ENCODE data around the gene NDUFA6.
A peak's percentile ranks its signal among the peaks of the same experiment; 100 is the strongest.
"Not testable (repeated sequence)": the region's sequence is repeated elsewhere in the genome, so short reads cannot be mapped to it uniquely, and the experiment has no call there.

The NDUFA6 gene

DNA sequence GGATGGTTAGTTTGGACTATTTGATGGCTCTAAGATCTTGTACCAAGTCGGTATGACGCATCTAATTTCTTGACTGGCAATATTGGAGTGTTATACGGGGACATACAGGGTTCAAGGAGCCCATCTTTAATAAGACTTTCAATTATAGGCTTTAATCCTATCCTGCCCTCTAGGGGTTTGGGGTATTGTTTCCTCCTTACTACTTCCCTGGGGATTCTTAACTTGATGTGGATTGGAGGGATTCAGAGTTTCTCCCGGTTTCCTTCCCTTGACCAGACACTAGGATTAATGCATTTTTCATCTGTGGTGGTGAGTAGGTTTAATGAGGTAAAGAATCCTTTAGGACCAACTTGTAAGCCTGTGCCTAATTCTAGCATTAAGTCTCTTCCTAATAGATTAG, 21.2 kb upstream of the NDUFA6 start:
- DNase-seq = no peak

DNA sequence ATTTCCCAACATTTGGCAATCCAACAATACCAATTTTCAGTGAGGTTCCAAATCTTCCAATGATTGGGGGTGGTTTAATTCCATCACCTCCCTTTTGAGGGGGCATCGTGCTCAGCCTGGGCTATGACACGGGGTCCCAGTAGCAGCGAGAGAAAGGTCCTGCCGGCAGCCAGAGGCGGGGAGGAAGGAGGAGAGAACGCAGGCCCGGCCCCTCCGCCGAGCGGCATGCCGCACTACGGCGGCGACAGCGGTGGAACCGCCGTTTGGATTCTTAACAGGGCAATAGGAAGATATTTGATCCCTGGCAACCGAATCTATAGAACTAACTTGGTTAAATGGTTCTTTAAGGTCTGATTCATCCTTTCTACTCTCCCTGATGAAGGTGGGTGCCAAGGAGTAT, 18.3 kb upstream of the NDUFA6 start:
- no peak for DNase-seq

DNA sequence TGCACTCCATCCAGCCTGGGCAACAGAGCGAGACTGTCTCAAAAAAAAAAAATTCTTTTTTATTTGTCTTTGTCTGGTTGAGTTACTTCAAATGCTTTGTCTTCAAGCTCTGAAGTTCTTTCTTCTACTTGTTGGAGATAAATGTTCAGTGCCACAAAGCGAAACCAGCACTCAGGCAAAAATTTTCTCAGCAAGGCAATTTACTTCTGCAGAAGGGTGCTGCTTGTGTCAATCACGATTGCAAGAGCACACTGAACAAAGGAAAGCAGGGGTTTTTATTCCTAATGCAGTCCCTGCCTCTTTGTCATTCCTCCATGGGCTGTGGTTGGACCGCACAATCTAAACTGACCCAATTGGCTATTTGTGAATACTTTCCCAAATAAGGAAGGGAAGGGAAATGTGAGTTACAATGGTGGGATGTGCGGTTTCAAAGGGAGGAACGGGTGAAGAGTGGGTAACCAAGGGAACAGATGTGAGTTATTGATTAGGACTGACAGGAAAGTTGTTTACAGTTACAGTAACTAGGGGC, 13.8 kb upstream of the NDUFA6 start:
- not testable (repeated sequence) for DNase-seq

DNA sequence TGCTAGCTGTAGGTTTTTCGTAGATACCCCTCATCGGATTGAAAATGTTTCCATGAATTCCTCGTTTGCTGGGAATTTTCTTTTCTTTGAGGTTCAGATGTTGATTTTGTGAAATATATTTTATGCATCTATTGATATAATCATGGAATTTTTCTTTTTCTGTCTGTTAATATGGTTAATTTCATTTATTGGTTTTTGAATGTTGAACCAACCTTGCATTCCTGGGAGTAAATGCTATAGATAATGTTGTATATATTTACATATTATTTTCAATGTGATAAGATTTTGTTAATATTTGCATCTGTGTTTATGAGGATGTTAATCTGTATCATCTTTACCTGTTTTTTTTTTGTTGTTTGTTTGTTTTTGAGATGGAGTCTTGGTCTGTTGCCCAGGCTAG, 10.6 kb upstream of the NDUFA6 start:
- no peak for DNase-seq

DNA sequence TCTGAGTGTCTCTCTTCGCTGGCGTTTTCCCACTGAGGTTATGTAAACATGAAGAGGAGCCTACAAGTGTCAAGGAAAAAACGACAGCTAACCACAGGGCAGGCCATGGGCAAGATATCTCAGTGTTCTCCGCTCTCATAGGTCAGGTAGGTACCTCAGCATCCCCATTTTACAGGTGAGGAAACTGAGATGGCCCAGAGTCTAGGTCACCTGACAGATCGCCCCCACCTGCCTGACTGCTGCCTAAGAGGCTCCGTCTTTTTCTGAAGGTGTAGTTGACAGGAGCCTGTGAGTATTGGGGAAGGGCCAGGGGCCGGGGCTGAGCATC, 847 bp upstream of the NDUFA6 start:
- no peak for DNase-seq

DNA sequence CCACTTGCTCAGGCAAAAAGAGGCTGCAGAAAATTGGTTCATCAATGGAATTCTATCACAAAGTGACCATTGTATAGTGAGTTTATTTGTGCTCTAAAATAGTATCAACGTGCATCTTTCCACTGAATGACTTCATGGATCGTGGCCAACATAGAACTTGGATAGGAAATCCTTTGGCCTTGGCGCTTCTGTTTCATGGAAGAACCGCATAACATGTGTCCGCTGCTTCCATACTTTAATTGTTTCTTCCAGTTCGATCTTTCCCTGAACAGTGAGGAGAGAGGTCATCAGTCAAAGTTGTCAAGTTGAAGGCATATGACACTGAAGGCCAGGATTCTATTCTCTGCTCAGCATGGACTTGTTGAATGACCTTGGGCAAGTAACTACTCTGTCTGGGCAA, 4.5 kb downstream of the NDUFA6 start:
- no peak for DNase-seq

DNA sequence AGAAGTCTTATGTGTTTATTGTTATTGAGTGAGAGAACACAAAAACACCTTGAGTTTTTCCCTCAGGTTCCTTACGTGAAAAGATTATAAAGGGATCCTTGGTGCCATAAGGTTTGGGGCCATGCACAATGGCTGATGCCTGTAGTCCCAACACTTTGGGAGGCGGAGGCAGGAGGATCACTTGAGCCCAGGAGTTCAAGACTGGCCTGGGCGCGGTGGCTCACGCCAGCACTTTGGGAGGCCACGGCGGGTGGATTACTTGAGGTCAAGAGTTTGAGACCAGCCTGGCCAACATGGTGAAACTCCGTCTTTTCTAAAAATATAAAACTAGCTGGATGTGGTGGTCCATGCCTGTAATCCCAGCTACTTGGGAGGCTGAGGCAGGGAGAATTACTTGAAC, 5.7 kb downstream of the NDUFA6 start:
- DNase-seq = no peak

DNA sequence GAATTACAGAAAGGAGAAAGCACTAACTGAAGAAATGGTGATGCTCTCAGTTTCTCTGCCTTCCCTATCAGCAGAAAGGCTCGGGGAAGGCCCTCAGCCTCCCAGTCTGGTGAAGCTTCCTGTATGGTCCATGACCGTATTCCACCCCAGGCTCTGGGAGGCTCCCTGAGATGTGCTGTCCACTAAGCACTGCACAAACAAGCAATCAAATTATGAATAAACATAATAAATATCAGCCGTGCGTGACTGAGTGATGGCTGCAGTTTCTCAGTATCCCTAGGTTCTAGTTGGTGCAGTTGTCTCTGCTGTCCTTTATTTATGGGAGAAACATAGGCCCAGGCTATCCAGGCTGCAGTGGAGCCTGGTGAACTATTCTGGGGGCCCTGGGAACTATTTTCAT, 7.5 kb downstream of the NDUFA6 start:
- no peak for DNase-seq

DNA sequence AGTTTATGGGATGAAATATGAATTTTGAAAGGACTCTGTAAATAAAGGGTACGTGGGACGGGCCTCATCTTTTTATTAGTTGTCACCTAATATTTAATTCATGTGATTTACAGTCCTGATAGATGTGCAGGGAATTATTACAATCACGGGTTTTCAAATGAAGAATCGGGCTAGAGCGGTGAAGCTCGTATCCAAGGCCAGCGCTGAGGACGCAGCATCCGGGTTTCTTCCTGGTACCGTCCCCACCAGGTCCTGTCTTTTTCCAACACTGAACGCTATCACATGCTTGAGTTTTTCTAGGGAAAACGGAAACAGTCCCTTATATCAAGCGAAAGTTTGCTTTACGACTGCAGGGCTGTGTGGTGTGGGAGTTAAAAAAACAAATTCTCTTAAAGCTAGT, 10.3 kb downstream of the NDUFA6 start:
- DNase-seq = no peak

DNA sequence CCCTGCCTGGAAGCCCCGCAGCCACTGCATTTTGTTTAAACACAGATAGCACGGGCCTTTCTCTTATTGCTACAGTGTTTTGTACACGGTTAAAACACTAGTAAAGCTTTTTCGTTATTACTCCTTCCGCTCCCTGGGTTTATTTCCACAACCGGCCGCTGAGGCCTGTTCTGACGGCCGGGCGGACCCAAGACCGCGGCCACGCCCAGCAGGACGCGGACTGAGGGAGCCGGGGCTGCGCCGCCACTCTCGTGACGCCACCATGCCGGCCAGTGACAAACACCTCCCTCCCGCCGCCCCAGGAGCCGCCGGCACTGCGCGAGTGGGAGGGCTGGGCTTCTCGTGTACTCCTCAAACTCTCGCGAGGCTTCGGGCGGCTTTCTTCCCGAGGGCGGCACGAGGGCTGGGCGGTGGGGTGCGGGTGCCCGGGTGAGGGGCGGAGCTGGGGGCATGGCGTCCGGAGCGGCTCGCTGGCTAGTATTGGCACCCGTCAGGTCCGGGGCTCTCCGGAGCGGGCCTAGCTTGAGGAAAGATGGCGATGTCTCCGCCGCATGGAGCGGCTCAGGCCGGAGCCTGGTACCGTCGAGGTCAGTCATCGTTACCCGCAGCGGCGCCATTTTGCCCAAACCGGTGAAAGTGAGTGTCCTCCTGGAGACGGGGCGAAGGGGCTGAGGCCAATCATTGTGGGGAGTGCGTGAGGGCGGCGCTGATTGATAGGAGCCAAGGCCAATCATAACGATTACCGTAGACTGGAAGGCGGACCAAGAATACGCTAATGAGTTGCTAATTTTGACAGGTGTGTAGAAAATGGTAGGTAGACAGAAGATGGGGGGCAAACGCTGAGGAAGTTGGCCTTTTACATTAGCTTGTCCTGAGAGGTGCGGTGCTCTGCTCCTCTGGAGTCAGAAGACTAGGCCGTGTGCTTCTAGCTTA, 11.0 kb downstream of the NDUFA6 start, which contains the start of gene SMDT1:
SMDT1 (plus strand) TSS at position 382 of the 933 bp plus-strand sequence; CDS start at position 451, 69 bp downstream.
- DNase-seq = peak; percentile 100

DNA sequence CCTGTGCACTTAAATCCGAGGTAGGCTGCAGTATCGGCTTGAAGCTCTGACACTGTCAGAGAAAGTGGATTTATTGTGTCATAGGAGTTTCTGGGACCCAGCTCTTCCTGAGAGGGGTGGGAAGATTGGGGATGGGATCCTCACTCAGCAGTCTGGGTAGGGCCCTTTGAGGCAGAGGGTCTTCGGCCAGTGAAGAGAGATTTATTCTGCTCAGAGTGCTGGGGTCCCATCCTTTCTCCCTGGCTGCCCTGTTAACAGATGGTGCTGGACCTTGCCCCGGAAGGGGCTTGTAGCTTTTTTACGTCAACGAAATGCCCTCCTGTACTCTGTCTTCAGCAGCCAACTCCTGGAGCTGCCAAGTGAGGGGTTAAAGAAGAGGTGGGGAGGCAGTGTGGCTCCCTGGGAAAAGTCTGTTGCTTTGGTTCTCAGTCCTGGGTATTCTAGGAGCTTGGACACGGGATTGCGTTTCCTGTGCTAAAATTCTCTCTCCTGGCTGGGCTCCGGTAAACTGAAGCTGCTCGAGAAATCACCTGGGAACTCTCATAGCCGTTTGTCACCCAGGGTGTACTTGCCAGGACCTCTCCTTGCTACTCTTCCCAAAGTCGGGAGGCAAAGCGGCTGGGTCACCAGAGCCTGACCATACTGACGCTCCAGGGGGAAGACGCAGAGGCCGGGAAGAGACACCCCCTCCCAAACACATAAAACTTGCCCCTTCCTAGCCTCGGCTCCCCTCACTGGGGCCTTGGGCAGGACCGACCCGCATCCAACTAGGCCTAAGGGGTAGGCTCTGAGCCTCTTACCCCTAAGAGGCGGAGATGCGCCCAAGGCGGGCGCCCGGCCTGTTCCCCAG, 11.9 kb downstream of the NDUFA6 start:
- DNase-seq = no peak

DNA sequence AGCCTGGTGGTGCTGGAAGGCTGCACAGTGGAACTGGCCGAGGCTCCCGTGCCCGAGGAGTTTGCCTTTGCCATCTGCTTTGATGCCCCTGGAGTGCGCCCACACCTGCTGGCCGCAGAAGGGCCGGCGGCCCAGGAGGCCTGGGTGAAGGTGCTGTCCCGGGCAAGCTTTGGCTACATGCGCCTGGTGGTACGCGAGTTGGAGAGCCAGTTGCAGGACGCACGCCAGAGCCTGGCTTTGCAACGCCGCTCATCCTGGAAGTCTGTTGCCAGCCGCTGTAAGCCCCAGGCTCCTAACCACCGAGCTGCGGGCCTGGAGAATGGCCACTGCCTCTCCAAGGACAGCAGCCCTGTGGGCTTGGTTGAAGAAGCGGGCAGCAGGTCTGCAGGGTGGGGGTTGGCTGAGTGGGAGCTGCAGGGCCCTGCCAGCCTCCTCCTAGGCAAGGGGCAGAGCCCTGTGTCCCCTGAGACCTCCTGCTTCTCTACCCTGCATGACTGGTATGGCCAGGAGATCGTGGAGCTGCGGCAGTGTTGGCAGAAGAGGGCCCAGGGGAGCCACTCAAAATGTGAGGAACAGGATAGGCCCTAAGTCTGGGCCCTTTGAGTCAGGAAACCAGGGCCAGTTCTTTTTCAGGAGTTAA, 13.0 kb downstream of the NDUFA6 start:
- no peak for DNase-seq

DNA sequence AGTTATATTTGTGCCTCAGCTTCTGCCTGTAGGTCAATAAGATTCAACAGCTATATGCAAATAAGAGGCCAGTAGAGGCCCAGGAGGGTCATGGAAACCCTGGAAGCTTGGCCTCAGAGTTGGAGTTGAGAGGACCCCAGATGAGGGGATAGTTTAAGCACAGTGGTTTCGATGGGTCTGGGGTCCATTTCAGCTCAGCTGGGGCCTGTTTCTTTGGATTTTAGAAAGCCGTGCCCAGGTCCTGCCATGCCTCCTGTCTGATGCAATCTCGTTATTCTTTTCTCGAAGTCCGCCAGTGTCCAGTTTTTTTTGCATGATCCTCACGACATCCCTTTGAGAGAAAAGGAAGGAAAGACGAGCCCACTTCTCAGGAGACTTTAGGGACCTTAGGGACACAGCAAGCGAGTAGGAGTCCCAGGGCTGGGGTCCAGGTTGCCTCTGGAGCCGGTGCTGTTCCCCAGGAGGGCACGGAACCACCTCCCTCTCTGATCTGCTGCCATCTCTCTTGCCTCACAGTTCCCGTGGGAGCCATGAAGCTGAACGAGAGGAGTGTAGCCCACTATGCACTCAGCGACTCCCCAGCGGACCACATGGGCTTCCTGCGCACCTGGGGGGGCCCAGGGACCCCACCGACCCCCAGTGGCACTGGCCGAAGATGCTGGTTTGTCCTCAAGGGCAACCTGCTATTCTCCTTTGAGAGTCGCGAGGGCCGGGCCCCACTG, 13.6 kb downstream of the NDUFA6 start:
- no peak for DNase-seq

DNA sequence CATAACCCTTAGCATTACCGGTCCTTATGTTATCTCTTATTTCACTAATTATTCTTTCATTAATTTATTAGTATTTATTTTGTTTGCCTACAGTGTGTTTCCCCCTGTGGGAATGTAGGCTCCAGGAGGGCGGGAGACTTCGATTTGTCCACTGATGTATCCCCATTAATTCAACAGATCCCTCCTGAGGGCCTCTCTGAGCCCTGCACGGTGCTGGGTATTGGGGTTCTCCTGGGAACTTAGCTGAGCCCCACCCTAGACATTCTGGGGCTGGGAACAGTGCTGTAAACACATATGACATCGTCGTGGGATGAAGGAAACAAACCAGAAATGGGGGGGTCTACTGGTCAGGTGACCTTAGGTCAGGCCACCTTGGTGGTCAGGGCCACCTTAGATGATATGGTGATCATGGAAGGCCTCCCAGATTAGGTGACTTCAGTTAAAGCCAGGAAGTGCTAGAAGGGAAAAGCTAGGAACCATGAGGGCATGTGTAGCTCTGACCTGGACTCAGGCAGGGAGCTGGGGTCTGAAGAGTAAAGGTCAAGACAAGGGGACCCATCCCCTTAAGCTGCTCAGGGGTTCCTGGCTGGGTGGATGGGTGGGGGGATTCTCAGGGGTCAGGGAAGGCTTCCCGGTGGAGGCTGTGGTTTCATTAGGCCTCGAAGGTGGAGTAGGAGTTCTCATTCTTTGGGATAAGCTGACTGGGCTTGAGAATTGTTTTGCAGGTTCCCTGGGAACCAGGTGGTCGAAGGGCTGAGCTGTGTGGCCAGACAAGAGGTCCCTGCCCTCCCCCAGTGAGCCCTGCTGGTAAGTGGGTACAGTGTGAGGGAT, 15.5 kb downstream of the NDUFA6 start:
- DNase-seq = no peak

DNA sequence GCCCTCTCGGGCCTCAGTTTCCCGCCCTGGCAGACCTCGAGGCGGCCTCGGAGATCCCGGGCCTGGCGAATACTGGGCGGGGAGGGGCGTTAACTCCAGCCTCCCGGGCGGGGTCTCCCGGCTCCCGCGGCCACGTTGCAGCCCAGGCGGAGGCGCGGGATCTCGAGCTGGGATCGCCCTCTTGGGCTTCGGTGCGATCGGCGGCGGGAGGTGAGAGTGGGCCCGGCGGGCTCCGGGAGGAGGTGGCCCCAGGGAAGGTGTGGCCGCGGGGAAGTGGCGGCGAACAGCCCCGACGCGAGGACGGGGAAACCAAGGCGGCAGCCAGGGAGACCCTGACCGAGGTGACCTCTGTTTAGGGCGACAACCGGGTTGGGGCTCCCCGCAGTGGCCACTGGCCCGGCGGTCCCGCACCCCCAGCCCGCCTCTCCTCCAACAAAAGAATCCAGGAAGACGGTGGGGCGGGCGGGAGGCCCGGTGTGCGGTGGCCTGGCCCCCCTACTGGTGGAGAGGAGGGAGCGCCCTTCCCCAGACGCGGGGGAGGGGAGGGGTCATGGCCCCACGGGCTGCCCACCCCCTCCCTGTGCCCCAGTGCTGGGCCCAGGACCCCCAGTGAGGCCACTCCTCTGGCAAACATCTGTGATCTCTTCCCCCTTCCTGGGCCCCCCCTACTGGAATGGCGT, 16.3 kb downstream of the NDUFA6 start, which contains the start of gene PHETA2:
PHETA2 (plus strand) TSS at position 117 of the 680 bp plus-strand sequence. CDS start 3,046 bp downstream, outside the sequence.
- peak; percentile 76 for DNase-seq

DNA sequence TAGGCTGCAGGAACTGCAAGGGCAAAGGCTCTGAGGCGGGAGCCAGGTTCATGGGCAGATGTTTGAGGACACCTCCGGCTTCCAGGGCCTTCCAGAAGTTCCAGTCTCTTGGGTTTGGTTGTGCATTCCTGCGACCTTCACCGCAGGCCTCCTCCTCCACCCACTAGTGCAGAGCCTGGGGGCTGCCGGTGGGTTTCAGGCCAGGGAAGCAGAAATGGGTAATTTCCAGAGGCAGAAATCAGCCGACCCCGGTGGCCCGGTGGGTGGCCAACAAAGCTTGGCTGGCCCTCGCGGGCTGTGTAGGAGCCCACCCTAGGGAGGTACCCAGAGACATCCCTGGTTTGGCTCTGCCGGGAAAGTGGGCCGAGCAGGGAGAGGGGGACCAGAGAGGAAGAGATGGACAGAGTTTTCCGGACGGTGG, 16.9 kb downstream of the NDUFA6 start:
- DNase-seq = no peak

DNA sequence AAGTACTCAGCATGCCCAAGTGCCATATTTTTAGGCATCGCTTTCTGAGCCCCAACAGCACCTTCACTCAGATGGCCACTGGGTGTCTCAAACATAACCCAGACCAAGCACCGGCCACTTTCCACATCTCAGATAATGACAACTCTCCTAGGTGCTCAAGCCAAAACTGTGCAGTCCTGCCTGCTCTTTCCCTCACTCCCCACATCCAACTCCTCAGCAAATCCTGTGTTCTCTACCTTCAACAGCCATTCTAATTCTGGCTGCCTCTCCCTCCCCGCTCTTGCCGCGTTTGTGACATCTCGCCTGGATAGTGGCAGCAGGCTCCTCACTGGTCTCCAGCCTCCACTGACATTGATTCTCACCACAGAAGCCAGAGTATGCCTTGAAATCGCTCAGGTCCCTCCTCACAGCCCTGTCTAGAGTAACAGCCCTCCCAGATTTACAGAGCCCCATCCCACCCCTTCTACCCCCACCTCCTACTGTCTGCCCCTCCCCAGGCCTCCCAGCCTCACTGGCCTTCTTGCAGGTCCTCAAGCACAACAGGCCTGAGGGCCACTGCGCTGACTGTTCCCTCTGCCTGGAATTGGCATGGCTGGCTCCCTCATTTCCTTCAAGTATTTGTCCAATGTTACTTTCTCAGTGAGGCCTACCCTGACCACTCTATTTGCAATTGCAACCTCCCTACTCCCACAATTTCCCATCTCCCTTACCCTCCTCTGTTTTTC, 17.8 kb downstream of the NDUFA6 start:
- DNase-seq = no peak

DNA sequence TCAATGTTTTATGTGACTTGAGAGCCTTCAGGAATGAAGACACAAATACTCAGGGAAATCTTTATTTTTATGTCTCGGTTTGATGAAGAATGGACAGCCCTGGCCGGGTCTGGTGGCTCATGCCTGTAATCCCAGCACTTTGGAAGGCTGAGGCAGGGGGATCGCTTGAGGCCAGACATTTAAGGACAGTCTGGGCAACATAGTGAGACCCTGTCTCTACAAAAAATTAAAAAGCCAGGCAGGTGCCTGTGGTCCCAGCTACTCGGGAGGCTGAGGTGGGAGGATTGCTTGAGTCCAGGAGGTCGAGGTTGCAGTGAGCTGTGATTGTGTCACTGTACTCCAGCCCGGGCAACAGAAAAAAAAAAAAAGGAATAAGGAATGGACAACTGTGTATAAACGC, 19.1 kb downstream of the NDUFA6 start:
- not testable (repeated sequence) for DNase-seq

DNA sequence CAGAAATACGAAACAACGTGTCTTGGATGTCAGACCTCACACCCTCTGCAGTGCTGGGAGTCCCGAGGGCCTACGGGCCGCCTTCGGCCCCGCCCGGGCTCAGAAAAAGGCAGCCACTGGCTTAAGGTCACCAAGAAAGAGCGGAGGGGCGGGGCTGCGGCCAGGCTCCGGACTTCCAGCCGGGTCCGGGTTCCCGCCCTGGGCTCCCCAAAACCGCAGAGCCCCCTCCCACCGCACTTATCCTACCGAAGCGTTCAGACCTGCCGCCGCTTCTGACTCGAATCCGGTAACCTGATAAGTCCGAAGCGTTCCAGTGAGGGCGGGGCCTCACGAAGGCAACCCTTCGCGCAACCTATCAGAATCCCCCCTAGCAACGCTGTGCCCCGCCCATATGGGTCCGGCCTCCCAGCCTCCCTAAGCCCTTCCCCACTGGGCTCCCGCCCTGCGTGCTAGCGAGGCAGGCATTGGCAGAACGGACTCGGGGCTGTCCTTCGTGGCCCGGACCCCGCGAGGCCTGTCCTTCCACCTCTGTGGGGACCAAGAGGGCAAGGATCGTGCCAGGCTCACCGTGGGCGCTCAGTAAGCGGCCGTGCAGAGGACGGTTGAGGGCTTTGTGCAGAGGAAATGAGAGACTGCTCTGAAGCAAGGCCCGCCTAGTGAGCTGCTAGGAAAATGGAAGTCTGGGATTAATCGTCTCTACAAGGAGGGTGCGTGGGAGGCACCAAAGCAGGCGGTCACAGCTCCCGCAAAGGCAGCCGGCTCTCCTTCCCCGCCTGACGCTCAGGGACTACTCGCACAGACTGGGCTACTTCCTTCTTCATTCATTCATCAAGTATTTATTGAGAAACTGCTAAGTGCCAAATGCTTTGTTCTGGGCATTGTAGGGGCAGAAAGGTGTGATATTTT, 19.8 kb downstream of the NDUFA6 start, which contains the start of gene NAGA:
NAGA (minus strand) TSS at position 296 of the 906 bp plus-strand sequence. CDS start 515 bp downstream, outside the sequence.
- DNase-seq = peak; percentile 96
